DOHH2 (cell line): ENCODE measurements around the gene TBX4.

Experiments
- H3F3A ChIP-seq: fragments of 200-600 bp; sonication (generic), shearing (Covaris generic); 2 replicates; pipeline ENCODE4 v1.6.0; 2016; ENCODE audit warnings: antibody characterized with exemption, mild to moderate bottlenecking; ENCODE audit not compliant: control insufficient read depth, insufficient read depth
- H3K27ac ChIP-seq: fragments of 200-600 bp; sonication (generic); 2 replicates; pipeline ENCODE4 v1.5.1; 2014; ENCODE audit warnings: low read depth, mild to moderate bottlenecking, low read length, moderate library complexity
- H3K27me3 ChIP-seq: fragments of 200-600 bp; sonication (generic); 2 replicates; pipeline ENCODE4 v1.6.1; 2014; ENCODE audit warnings: mild to moderate bottlenecking, low read length, mixed read lengths; ENCODE audit not compliant: control insufficient read depth
- H3K36me3 ChIP-seq: fragments of 200-600 bp; sonication (generic); 2 replicates; pipeline ENCODE4 v1.6.1; 2014; ENCODE audit warnings: mild to moderate bottlenecking, low read length, moderate library complexity, mixed read lengths; ENCODE audit not compliant: control insufficient read depth
- H3K4me1 ChIP-seq: fragments of 200-600 bp; sonication (generic); 2 replicates; pipeline ENCODE4 v1.6.1; 2014; ENCODE audit warnings: mild to moderate bottlenecking, low read length, mixed read lengths; ENCODE audit not compliant: control insufficient read depth
- H3K4me2 ChIP-seq: fragments of 200-600 bp; sonication (generic); 2 replicates; pipeline ENCODE4 v1.6.0; 2014; ENCODE audit warnings: mild to moderate bottlenecking, low read length, moderate library complexity
- H3K4me3 ChIP-seq: fragments of 200-600 bp; sonication (generic); 2 replicates; pipeline ENCODE4 v1.5.1; 2014; ENCODE audit warnings: mild to moderate bottlenecking, low read length, mixed read lengths
- H3K79me2 ChIP-seq: fragments of 200-600 bp; sonication (generic); 2 replicates; pipeline ENCODE4 v1.6.1; 2014; ENCODE audit warnings: mild to moderate bottlenecking, low read length, mixed read lengths; ENCODE audit not compliant: control insufficient read depth
- H3K9me2 ChIP-seq: fragments of 200-600 bp; sonication (generic); replicated peaks from 2 replicates; pipeline ENCODE4 v1.6.1; 2014; ENCODE audit warnings: mild to moderate bottlenecking, low read length, mixed read lengths; ENCODE audit not compliant: control insufficient read depth
- H3K9me3 ChIP-seq: fragments of 200-600 bp; sonication (generic); 2 replicates; pipeline ENCODE4 v1.6.1; 2014; ENCODE audit warnings: antibody characterized with exemption, low read length, mixed read lengths; ENCODE audit not compliant: control insufficient read depth, insufficient read depth
- H4K20me1 ChIP-seq: fragments of 200-600 bp; sonication (generic); 2 replicates; pipeline ENCODE4 v1.6.0; 2014; ENCODE audit warnings: low read depth, mild to moderate bottlenecking, antibody characterized with exemption, low read length, moderate library complexity; ENCODE audit not compliant: control insufficient read depth, insufficient read depth
- EZH2phosphoT487 ChIP-seq: fragments of 200-600 bp; sonication (generic); IDR thresholded peaks from 2 replicates; pipeline ENCODE4 v1.6.1; 2017; ENCODE audit warnings: borderline replicate concordance, mild to moderate bottlenecking, antibody characterized with exemption, low read length, moderate library complexity, mixed read lengths
- TF ChIP-seq, protein P1 (sequence below): fragments of 200-600 bp; sonication (generic); IDR thresholded peaks from one replicate; pipeline ENCODE4 v1.5.1; 2014; ENCODE audit warnings: antibody characterized with exemption, mild to moderate bottlenecking, low read depth, low read length; ENCODE audit not compliant: poor library complexity, severe bottlenecking

Gene TBX4

DNA sequence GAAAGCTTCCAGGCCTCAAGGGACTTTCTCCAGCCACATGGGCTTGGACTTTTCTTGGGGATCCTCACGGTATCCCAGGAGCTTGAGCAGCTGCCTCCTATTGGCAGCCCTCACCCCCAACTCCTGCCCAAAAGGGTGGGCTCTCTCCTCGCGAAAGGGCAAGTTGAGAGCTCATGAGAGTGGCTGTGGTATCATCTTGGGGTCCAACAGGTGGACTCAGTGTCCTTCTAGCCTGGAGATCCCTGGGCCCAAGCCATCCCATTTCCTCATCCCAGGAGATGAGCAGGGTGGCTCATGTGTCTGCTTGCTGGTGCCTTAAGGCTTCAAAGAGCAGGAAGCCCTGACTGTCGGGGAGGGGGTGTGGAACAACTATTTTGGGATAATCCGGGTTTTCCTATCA lies 17.7 kb downstream of the TBX4 start:
- Histone ChIP-seq H3K4me3 (no peak overlapping the region), H3K4me1 (peaks cover 6% of the 10 kb centered on the region; the same call in 1 of the 2 replicates), H3K27ac (no peak overlapping the region), H3K27me3 (no peaks in the 10 kb centered on the region), H3K4me2 (no peak overlapping the region), H3K36me3 (no peaks in the 10 kb centered on the region), H4K20me1 (no peaks in the 10 kb centered on the region), H3F3A (no peaks in the 10 kb centered on the region), H3K9me3 (no peaks in the 10 kb centered on the region), H3K79me2 (no peaks in the 10 kb centered on the region), H3K9me2 (no peaks in the 10 kb centered on the region)
- TF ChIP-seq EZH2phosphoT487 = no peak
- TF ChIP-seq, protein P1, sequence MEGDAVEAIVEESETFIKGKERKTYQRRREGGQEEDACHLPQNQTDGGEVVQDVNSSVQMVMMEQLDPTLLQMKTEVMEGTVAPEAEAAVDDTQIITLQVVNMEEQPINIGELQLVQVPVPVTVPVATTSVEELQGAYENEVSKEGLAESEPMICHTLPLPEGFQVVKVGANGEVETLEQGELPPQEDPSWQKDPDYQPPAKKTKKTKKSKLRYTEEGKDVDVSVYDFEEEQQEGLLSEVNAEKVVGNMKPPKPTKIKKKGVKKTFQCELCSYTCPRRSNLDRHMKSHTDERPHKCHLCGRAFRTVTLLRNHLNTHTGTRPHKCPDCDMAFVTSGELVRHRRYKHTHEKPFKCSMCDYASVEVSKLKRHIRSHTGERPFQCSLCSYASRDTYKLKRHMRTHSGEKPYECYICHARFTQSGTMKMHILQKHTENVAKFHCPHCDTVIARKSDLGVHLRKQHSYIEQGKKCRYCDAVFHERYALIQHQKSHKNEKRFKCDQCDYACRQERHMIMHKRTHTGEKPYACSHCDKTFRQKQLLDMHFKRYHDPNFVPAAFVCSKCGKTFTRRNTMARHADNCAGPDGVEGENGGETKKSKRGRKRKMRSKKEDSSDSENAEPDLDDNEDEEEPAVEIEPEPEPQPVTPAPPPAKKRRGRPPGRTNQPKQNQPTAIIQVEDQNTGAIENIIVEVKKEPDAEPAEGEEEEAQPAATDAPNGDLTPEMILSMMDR = no peak

DNA sequence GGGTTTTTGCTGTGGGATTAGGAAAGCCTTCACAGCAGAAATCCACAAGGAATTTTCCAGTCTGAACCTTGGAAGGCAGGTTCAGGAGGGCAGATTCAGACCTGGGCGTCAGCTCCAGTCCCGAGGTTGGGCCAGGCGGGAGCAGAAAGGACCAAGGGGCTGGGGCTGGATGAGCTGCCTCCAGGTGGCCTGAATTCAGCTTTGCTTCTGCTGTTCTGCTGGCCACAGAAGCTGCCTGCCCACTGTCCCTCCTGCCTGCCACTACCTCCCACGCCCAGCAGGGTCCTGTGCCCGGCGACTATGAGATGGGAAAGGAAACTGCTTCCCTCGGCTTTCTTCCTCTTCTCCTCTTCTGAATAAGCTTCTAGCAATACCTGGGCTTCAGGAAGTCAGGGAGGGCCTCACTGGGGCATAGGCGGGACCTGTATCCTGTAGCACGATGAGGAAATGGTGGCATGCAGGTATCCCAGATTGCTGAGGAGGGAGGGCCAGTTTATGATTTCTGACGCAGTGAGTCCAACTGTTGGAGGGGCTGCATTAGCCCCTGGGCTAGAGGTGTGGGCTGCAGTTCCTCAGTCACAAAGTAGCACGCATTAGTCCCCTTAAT lies 18.4 kb downstream of the TBX4 start:
- H3K4me1 ChIP-seq = peaks cover 6% of the 10 kb centered on the region; the same call in 1 of the 2 replicates
- H3K79me2 ChIP-seq = no peaks in the 10 kb centered on the region
- TF ChIP-seq, protein P1 = no peak
- TF ChIP-seq EZH2phosphoT487 = no peak
- H3K4me2 ChIP-seq = no peak overlapping the region
- H3F3A ChIP-seq = no peaks in the 10 kb centered on the region
- no peaks in the 10 kb centered on the region for H3K36me3 ChIP-seq
- H3K4me3 ChIP-seq = no peak overlapping the region
- H4K20me1 ChIP-seq = no peaks in the 10 kb centered on the region
- no peak overlapping the region for H3K27ac ChIP-seq
- no peaks in the 10 kb centered on the region for H3K9me3 ChIP-seq
- no peaks in the 10 kb centered on the region for H3K9me2 ChIP-seq
- no peaks in the 10 kb centered on the region for H3K27me3 ChIP-seq

DNA sequence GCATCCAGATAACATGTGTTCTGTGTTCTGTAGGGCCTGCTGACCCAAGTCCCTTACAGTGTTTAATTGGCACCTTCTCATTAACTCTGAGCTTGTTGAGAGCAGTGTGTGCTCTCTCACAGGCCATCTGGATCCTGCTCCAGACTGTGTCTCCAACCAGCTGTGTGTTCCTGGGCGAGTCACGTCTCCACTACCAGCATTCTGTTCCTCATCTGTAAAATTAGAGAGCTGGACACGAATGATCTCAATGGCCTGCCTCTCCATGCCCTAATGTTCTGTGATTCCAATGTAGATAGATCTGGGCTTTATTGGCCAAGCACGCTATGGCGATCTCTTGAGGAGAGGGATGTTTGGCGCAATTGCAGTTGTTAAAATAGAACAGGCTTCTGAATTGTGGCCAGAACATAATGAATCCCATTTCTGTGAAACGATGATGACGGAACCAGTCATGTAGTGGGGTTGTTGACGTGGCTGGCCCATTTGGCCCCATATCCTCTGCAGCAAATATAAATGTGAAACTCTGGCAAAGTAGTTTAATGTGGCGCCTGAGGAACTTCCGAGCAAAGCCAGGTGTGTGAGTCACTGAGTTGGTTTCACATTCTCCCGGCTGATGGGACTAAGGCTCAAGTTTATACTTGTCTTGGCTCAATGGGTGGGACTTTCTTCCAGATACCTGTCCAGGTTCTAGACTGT lies 22.2 kb downstream of the TBX4 start:
- no peak for TF ChIP-seq EZH2phosphoT487
- TF ChIP-seq, protein P1 = no peak
- Histone ChIP-seq H3K27ac (no peak overlapping the region), H3K79me2 (no peaks in the 10 kb centered on the region), H3K9me2 (no peaks in the 10 kb centered on the region), H3K4me2 (no peak overlapping the region), H3K36me3 (no peaks in the 10 kb centered on the region), H3K4me3 (no peak overlapping the region), H3K9me3 (no peaks in the 10 kb centered on the region), H4K20me1 (no peaks in the 10 kb centered on the region), H3F3A (no peaks in the 10 kb centered on the region), H3K4me1 (no peaks in the 10 kb centered on the region), H3K27me3 (no peaks in the 10 kb centered on the region)
